Stimulated activated CD8-positive, alpha-beta memory T cell treated with anti-CD3 and anti-CD28 coated beads, Interleukin-12 subunit alpha, Interleukin-12 subunit beta, amount 100 ng/mL, for 4 hours (primary cell): ENCODE data around the gene DIP2B.
"Not testable (repeated sequence)": the region's sequence is repeated elsewhere in the genome, so short reads cannot be mapped to it uniquely, and the experiment has no call there.

Source experiments
- DNase-seq: peaks from one replicate; pipeline ENCODE4 v3.0.0-alpha.2; 2020; ENCODE audit warnings: low read depth

The DIP2B gene

DNA sequence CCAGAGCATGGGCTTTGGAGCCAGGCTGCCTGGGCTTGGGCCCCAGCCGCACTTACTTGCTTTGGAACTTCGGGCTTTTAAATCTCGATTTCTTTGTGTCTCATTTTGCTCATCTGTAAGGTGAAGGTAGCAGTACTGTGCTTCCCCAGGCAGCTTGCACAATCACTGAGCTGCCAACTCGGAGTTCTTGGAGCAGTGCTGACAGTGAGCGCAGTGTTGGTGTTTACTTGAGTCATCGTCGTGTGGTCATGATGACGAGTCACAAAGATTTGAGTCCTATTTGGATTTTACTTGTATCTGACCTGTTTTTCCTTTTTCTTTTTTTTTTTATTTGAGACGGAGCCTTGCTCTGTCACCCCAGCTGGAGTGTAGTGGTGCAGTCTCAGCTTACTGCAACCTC lies 227.8 kb downstream of the DIP2B start:
- DNase-seq = no peak

DNA sequence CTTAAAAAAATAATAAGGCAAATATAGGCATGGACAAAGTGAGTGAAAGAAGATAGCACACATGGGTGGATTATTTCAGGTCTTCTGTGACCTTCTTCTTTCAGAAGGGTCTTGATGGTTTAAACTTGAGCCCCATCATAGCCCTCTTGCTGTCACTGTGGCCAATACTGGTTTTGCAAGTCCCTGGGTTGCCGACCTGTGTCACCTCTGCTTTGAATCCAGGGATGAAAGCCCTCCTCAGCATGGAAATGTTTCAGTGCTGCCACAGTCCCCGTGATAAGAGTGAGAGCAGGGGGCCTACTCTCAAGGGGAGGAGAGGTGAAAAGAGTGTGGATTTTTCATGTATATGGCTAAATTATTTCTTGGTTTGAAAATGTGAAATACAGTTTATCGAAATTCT lies 228.9 kb downstream of the DIP2B start:
- no peak for DNase-seq

DNA sequence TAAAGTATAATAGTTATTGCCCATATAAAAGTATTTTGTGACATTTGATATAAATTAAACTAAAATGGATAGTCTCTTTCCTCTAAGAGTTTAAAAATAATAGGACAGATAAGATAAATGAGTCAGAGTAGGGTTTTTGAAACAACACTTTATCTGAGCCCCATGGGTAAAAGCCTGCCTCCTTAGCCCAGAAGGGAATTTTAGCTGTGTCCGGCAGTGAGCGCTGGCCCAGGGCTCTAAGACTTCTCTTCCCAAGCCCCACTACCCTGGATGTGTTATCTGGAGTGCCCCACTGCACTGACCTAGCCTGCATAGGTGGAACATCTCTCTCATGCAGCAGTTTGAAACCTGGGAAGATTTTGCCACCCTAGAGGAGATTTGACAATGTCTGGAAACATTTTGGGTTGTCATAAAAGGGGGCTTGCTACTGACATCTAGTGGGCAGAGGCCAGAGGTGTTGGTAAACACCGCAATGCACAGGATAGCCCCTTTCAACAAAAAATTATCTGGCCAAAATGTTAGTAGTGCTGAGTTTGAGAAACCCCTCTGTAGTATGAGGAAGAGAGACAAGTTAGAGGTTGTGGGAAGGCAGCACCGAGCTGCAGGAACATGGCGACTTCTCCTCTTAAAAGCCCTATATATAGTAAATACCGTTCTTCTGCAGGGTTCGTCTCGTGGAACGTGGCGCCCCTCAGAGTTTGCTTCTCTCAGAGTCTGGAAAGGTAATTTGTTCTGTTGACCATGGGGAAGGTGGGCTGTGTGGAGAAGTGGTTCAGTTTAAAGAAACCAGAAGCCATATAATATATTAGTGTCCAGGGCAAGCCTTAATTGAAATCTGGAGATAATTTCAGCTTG lies 229.9 kb downstream of the DIP2B start:
- no peak for DNase-seq

DNA sequence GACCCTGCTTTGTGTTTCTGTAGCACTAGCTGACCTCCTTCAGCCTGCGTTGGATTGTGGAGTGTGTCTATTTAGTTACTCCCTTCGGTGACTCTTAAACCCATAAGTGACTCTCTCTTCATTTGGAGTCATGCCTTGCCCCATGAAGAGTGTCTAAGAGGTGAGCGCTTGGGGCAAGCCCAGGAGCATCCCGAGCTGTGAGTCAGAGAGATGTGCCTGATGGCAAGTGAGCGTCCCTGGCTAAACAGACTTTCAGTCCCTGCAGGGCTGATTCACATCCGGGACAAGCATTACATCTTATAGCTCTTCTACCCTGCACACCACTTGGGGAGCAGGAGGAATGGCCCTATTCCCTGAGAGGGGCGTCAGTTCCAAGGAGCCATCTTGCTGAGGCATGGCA lies 234.8 kb downstream of the DIP2B start:
- DNase-seq = no peak

DNA sequence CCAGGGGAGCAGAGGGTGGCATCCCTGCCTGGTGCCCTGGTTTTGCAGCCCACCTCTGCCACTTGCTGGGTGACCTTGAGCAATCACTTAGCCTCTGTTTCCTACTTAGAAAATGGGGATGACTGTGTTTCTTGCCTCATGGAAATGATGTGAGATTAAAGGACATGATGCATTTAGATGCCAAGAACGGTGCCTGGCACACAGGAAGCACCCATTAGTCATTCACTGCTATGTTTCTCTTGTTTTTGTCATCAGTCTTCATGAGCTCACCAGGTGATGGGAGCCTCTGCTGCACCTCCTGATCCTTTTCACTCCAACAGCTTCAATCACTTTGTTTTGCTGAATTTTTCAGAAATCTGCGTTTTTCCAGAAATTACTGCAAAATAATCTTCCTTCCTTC lies 235.5 kb downstream of the DIP2B start:
- DNase-seq = no peak

DNA sequence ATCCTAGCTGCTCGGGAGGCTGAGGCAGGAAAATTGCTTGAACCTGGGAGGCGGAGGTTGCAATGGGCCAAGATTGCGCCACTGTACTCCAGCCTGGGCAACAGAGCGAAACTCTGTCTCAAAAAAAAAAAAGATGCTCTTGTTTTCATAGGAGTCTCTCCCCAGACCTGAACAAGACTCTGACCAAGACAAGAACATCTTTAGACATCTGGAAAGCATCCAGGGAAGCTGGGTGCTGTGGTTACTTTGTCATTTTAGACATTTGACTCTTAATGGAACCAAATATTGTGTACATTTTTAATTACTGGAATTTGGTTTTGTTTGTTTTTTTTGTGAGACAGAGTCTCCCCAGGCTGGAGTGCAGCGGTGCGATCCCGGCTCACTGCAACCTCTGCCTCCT lies 238.0 kb downstream of the DIP2B start:
- no peak for DNase-seq

DNA sequence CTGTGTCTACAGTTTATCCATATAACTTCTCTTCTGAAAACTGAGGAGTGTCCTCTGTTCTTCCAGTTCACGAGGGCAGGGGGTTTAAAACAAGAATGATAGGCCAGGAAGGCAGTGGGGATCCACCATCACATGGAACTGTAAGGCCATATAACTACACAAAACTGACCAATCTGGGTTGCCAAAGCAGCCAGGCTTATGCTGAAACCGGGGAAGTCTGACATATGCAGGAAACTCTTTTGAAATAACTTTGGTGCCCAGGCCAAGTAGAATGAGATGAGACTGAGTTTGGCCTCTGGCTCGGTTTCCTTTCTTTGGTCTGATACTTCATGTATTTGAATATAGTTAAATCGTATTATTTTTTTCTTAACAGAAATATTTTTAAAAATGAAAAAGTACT lies 241.1 kb downstream of the DIP2B start:
- no peak for DNase-seq

DNA sequence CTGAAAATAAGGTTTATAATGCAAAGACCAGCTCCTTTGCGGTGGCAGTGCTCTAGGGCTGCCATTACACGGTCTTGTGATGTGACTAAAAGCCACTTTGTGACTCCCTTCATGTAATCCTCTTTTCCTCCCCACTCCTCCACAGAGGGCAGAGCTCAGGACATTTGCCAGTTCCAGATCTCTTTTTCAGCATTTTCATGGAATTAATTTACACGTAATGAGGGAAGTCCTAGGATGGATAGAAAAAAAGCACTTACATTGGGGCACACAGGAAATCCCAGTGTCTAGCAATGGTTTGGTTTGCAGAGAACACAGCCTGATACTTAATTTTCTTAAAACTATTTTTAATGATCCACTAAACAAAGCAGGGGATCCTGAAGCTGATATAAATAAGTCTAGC lies 241.6 kb downstream of the DIP2B start:
- no peak for DNase-seq

DNA sequence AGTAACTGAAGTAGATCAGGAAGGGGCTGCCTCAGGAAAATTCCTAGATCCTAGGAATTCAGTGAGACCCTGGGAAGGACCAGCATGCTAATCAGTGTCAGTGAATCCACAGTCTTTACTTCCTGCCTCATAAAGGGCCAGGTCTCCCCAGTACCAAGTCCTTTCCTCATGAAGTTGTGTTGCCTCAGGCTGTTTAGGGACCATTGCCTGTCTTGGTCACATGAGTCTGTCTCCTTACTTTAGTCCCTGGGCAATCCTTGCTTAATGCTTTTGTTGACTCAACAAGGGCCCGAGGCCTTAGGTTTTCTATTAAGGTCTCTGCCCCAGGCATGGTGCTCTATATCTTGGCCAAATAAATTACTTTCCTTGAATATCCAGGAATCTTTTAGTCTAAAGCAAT lies 243.0 kb downstream of the DIP2B start:
- DNase-seq = no peak

DNA sequence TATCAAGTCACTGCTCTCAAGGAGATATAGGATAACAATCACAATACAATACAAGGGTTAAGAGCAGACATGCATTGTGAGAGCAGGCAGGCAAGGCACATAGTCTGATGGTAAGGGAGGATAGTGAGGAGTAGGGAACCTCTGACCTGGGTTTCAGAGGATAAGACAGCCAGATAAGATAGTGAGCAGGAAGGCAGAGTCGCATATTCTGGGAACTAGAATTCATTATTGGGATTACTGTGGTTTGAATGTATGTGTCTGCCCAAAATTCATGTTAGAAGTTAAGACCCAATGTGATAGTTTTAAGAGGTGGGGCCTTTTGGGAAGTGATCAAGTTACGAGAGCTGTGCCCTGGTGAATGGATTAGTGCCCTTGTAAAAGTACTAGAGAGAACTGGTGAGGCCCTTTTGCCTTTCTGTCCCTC lies 244.7 kb downstream of the DIP2B start:
- no peak for DNase-seq

DNA sequence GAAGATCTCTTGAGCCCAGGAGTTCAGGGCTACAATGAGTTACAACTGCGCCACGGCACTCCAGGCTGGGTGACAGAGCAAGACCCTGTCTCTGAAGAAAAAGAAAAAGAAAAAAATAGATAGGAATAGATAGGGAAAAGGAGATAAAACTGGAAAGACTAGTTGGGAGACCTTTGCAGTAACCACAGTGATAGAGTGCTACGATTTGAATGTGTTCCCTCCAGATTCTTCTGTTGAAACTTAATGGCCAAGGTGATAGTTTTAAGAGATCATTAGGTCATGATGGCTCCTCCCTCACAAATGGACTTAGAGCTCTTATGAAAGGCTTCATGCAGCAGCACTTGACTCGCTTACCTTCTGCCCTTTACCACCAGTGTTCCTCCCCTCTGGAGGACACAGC lies 245.6 kb downstream of the DIP2B start:
- DNase-seq = no peak

DNA sequence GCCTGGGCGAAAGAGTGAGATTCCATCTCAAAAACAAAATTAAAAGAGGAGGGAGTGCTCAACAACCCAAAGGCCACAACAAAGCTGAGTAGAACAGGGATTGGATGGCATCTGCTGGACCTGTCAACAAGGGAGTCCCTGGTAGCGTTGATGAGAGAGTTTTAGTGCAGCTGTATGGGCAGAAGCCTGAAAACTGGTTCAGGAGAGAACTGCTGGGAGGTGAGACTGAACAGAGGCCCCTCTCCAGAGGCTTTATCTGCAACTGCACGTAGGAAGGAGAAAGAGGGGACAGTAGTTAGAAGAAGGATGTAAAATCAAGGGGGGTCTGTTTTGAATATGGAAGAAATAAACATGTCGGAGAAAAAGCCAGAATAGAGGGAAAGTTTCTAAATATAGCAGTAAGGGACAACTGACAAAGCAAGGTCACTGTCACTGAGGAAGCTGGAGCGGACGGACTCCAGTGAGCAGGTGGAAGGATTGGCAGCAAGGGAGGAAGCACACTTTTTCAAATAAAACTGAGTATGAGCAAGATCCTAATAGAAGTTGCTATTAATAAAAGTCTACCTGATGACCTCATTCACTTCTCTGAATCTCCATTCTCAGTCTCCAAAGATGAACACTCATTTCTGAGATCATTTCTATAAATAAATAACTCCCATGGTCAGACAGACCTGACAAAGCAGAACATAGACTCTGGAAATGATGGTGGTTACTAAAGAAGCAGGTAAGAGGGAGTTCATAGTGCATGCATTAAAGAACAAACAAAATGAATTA lies 247.3 kb downstream of the DIP2B start:
- DNase-seq = no peak

DNA sequence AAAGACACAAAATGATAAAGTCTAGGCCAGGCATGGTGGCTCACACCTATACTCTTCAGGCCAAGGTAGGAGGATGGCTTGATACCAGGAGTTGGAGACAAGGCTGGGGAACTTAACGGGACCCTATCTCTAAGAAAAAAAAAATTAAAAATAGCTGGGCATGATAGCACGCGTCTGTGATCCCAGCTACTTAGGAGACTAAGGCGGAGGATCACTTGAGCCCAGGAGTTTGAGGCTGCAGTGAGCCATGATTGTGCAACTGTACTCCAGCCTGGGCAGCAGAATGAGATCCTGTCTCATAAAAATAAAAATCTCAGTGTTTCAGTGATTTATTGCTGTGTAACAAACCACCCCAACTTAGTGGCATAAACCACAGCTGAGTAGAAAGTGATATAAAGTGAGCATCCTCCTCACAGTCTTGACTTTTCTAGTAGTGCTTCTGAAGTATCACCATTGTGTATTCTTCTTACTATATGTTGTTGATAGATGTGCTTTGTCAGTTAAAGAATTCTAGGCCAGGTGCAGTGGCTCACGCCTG lies 248.5 kb downstream of the DIP2B start:
- DNase-seq = no peak

DNA sequence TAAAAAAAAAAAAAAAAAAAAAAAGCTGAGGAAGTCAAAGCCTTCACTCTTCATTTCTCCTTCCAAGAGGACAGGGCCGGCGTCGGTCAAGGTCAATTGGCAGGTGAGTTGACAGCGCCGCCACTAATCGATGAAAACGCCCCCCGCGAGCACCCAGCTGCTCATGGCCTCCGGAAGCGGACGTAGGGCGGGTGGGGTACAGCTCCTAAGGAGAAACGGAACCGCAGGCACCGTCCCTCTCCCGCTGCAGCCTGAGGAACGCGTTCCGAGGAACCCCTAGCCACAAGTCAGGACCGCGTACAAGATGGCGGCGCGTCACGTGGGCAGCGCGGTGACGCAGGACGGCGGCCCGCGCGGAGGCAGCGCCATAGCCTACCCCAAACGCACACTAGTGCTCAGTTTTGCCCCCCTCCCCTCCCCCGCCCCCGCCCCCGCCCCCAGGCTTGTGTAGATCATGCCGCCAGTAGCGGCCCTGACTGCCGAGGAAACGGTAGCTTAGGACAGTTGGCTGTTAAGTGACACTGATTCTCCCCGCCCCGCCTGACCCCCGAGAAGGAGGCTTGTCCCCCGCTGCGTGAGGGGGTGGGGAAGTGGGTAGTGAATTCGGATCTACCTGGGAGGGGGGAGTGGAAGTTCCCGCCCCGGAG lies 259.0 kb downstream of the DIP2B start, which contains the start of gene ATF1:
Gene ATF1, plus strand, starts transcription at position 463 of the 647 bp plus-strand sequence. CDS start 16,045 bp downstream, outside the sequence.
- DNase-seq = peak; percentile 84

DNA sequence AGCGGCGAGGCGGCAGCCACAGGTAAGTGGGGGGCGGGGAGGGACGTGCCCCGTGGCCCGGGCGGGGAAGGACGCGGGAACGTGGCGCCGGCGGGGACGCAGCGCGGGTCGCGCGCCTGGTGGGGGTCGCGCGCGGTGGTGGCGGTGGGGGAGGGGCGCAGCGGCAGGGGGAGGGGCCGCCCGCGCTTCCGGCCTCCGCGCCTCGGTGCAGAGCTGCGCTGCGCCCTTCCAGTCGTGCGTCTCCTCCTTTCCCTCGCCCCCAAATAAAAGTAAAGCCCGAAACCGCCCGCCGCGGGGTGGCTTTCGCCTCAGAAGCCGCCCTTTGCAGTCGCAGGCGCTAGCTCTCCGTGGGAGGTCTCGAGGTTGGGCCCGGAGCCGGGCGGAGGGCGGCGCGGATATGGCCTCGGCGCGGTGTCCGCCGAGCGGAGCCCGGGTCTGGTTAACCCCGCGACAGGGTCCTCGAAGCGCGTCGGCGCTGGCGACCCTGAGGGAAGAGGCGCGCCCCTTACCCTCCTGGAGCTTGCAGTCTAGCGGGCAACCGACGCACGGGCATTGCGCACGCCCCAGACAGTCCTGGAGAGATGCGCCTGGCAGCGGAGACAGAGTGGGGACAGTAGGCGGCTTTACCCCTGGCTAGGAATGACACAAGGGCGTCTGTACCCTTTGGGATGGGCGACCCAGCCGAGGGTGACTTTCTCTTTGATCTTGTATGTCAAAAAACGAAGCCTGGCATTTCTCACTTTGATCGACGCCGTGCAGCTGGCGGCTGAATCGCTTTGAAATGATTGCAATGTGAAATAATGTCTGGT lies 259.7 kb downstream of the DIP2B start:
- peak; percentile 71 for DNase-seq

DNA sequence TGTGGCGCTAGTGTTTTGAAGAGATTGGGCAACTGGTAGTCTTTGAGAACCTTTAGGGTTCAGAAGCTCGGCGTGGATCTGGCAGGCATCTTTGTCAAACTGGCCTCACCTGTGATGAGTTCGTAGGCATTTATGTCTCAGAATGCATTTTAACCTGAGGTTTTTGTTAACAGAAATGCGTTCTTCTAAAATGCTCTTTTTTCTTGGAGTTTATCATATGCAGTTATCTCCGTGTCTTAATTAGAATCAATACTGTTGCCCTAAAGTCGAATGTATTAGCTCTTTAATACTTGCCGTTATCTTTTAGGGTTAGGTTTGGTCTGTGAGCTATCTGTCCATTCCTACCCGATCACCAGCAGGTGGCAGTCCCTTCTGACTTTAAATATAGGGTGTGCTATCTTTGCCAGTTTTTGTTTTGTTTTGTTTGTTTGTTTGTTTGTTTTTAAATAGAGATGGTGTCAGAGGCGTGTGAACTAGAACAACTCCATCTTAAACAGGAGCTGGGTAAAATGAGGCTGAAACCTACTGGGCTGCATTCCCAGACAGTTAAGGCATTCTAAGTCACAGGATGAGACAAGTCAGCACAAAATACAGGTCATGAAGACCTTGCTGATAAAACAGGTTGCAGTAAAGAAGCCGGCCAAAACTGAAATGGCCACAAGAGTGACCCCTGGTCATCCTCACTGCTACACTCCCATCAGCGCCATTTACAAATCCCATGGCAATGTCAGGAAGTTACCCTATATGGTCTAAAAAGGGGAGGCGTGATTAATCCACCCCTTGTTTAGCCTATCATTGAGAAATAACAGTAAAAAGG lies 260.5 kb downstream of the DIP2B start:
- DNase-seq = no peak

DNA sequence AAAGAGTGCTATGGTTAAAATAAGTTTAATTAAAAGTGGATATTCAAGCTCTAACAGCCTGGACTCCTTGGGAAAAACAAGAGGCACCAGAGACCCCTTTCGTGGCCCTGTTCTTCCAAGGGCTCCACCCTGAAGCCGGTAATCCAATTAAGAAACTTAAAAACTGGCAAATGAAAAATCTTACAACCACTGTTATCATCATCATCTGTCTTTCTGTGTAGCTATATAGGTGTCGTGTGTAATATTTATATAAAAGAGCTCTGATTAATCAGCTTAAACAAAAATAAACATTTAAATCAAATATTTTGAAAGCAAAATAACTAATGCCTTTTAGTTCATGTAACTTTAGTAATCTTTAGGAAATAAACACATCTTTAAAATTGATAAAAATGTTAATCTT lies 263.6 kb downstream of the DIP2B start:
- no peak for DNase-seq

DNA sequence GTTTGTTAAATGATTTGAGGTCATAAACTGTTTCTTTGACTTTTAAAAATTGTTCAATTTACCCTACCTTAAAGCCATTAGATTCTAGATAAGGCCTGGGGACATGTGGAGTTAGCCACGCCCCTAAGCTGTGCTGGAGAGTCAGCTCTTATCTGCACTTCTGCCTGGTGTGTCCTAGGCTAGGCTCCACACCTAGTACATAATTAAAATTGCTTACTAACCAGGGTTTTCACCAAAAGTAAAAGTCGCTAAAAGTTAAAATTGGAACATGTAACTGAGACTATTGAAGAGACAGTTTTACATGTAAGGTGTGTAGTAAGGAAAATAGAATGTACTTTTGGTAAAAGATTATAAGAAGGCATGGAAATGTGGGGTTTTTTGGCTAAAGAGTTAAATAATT lies 264.0 kb downstream of the DIP2B start:
- not testable (repeated sequence) for DNase-seq

DNA sequence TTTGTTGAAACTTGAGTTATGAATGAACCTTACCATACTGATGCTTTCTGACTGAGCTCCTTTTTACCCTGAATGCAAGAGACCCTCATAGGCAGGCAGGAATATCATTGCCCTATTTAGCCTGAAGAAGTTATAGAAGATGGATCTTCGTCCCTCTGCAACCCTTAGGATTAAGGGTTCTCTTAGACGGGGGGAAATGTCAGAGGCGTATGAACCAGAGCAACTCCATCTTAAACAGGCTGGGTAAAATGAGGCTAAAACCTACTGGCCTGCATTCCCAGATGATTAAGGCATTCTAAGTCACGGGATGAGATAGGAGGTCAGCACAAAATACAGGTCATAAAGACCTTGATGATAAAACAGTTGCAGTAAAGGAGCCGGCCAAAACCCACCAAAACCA lies 266.6 kb downstream of the DIP2B start:
- no peak for DNase-seq

DNA sequence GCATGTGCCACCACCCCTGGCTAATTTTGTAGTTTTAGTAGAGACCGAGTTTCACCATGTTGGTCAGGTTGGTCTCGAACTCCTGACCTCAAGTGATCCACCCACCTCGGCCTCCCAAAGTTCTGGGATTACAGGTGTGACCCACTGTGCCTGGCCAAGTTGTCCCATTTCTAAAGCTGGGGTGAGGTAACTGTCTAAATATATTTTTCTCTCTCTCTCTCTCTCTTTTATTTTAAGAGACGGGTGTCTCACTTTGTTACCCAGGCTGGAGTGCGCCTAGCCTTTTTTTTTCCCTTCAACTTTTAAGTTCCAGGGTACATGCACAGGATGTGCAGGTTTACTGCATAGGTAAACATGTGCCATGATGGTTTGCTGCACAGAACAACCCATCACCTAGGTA lies 267.7 kb downstream of the DIP2B start:
- DNase-seq = no peak

DNA sequence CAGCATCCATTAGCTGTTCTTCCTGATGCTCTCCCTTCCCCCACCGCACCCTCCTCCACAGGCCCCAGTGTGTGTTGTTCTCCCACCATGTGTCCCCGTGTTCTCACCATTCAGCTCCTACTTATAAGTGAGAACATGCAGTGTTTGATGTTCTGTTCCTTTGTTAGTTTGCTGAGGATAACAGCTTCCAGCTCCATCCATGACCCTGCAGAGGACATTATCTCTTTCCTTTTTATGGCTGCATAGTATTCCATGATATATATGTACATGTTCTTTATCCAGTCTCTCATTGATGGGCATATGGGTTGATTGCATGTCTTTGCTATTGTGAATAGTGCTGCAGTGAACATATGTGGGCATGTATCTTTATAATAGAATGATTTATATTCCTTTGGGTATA lies 268.1 kb downstream of the DIP2B start:
- no peak for DNase-seq
